GM18907 (cell line): ENCODE measurements around the gene CHIC2.
"Not testable (repeated sequence)": the region's sequence is repeated elsewhere in the genome, so short reads cannot be mapped to it uniquely, and the experiment has no call there.

ENCODE experiments used
- ATAC-seq: cut with Tn5 transposase; IDR thresholded peaks from one replicate; pipeline ENCODE4 v1.9.1; 2021; ENCODE audit warnings: mild to moderate bottlenecking, moderate library complexity; ENCODE audit not compliant: unreplicated experiment

The CHIC2 gene

DNA sequence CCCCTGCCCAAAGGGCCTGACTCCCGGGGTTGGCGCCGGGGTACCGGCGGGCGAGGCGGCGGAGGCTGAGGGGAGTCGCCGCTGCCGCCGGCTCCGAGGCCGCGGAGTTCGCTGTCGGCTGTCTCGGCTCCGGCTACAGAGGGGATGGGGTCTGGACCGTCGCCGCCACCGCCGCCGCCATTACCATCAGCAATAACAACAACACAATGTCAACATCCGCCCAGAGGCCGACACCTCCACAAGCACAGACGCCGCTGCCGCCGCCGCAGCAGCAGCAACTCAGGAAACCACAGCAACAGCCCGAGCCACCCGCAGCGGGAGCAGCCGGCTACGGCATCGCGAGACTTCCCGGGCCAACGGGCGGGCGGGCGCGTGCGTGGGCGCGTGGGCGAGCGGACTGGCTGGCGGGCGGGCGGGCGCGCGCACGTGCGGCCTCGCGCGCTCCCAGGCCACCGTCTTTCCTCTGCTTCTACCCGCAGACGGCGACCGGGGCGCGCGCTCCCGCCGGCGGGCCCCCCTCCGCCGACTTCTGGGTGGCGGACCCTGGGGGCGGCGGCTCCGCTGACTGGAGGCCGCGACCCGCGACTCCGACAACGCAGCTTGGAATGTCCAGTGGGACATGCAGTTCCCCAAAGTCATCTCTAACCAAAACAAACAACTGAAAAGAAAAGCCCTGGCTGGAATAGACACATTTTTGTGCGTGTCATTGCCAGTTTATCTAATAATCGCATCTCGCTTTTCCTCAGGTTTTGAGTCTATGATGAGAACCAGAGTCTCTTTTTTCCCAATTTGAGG, at the start of gene CHIC2:
CHIC2 (minus strand) TSS at position 289 of the 795 bp plus-strand sequence. CDS start 305 bp downstream, outside the sequence.
- peak; percentile 96 for ATAC-seq

DNA sequence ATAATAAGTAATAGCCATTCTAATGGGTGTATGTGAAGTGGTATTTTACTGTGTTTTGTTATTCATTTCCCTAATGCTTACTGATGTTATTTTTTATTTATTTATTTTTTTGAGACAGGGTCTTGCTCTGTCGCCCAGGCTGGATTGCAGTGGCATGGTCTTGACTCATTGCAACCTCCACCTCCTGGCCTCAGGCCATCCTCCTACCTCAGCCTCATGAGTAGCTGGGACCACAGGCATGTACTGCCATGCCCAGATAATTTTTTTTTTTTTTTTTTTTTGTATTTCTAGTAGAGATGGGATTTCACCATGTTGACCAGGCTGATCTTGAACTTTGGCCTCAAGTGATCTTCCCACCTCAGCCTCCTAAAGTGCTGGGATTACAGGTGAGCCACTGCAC, 48.8 kb upstream of the CHIC2 start:
- ATAC-seq = not testable (repeated sequence)

- ATAC-seq = no peak
These were observed 45.6 kb upstream of the CHIC2 start for GRCh38 chr4:54110019-54110416.

DNA sequence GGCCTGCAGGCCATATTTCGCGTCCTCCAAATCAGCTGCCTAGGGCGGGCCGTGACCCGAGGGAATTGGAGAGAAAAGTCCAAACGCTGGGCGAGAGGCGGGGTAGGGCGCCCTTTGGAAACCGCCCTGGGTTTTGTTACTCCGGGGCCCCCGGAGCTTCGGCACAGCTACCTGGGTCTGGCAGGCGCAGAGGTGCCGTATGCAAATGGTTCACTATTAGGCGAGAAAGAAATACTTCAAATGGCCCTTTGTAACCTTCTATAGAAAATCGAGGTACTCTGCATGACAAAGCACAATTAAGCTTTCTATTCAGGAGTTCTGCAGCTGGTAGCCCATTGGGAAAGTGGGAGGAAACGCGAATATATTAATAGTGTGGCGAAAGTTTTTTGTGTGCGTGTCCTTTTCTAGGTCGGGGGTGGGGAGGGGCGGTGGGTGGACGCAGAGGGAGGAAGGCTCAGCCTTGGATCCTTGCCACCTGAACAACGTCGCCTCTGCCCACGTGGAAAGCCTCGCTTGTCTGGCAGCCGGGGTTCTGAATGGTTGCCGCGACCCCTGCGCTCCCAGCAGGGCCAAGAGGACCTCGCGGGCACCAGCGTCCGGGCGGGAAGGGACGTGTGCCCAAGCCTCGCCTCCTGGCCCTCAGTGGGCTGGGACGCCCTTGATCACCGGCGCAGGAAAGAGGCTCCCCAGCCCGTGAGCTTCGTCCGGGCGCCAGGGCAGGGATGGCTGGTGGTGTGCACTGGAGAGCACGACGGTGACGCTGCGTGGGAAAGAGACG, 45.0 kb upstream of the CHIC2 start:
- ATAC-seq = no peak

DNA sequence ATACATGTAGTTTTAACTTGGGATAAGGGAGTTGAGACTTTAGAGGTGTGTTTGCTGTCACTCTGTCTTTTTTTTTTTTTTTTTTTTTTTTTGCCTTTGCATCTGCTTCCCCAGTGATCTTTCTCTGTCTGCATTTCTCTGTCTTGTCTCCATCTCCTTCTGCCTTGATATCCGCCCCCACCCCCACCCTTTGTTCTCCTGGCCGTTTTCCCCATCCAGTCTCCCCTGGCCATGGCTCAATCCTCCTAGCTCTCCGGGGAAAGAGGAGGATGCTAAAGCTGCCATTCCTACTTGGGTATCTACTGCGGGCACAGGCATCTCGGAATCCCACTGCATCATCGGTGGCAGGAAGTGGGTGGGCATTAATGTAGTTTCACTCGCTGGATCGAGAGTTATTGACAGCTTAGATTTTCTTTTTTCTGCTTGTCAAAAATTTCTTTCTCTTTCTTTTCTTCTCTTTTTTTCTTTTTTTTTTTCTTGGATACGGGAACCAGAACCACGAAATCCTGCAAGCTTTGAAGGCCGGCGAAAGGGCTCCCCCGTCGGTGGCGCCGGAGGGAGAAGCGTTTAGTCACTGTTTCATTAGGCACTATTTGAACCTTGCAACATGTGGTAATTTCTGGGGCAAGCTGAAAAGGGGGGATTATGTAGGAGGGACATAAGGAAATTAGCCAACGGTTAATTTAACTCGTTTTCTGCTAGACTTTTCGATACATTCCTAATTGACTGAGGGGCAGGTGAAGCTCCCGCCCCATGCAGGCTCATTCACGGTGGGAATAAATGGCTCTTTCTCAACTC, 43.7 kb upstream of the CHIC2 start:
- ATAC-seq = no peak

DNA sequence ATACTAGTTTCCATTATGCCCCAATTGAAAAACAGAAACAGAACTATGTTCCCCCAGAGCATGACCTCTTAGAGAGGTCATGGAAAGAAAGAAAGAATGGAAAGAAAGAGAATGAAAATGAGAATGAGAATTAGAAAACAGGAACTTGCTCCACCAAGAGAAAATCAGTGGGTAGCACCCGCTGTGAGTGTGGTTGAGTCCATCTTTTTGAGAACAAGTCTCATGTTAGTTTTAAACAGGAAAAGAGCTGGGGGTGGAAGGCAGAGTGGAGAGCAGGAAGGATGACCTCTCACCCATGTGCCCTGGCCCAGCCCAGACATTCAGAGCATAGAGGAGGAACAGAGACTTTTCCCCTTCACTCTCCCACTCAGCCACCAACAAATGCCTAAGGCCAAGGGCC, 40.5 kb upstream of the CHIC2 start:
- ATAC-seq = peak; percentile 30

DNA sequence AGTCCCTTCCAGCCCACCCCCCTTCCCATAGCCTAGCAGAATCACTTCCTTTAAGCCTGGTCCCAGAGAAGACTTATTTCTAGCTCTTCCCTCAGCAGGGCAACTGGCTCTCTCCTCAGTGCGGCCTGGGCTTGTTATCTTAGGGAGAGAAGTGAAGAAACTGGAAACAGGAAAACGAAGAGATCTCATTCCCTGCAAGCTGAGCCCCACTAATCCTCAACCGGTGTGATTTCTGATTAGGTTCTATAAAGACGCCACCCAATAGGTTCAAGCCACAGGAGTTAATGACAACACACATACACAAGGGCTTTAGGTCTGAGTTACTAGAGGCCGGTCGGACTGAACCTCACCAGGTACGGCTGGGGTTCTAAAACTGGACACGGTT, 38.8 kb upstream of the CHIC2 start:
- no peak for ATAC-seq

- ATAC-seq = no peak
These were observed 38.2 kb upstream of the CHIC2 start for GRCh38 chr4:54102531-54103106.

- no peak for ATAC-seq
These were observed 37.0 kb upstream of the CHIC2 start for GRCh38 chr4:54101190-54102041.

DNA sequence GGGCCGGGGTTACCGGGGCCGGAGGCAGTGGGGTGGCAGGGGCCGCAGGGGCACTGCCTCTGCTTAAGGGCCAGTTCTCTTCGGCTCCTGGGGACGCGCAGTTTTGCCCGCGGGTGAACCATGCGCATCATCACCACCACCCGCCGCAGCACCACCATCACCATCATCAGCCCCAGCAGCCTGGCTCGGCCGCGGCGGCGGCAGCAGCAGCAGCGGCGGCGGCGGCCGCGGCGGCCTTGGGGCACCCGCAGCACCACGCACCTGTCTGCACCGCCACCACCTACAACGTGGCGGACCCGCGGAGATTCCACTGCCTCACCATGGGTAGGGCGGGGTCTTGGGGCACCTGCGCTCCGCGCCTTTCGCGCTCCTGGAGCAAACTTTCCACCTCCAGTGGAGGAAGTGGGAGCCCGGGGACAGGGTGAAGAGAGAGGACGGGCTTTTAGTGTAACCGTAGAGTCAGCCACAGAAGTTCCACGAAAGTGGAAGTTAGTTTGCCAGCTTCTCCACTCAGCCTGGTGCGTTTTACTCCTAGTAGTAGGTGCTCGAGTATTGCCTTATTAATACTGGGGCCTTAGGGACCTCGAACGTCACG, 36.3 kb upstream of the CHIC2 start:
- no peak for ATAC-seq

GRCh38 chr4:54099748-54100574, 35.6 kb upstream of the CHIC2 start, which contains the start of gene GSX2:
GSX2 (plus strand) TSS chr4:54100163; CDS start chr4:54100345, 182 bp downstream.
- no peak for ATAC-seq

DNA sequence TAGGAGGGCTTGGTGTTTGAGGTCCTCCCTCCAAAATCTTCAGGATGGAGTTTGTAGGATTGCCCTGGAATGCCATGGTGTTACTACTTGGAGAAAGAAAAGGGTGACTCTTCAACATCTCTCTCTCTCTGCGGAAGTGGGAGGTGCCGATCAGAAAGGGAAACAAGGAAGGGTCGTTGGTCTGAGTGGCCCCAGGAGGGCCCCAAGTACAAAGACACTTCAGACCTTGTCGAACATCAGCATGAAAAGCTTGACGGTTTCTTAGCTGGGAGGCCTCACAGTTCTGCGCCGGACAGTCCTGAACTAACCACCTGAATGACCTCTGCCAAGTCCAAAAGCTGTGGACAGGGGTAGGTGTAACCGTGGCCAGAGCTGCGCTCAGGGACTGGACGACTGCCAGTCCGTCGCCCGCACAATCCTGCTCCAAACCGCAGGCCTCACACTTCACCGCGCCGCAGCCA, 34.9 kb upstream of the CHIC2 start:
- ATAC-seq = no peak

- ATAC-seq = no peak
These were observed 34.0 kb upstream of the CHIC2 start for GRCh38 chr4:54098375-54098774.

DNA sequence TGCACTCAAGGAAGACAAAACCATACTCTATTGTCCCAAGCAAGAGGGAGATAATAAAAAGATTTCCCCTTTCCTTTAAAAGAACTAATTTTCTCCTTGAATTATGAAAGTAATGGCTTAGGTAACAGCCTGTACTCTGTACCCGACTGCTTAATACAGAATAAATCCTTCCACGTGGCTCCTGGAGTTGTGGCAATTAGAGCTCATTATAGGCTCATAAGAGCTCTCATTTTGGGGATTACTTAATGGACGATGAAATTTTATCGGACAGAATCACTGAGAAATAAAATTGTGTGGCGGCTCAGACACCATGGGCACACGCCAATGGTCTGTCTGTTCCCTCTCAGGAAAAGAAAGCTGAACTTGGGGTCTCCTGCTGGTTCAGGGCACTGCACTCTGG, 32.7 kb upstream of the CHIC2 start:
- ATAC-seq = no peak

- ATAC-seq = no peak
These were observed 32.0 kb upstream of the CHIC2 start for GRCh38 chr4:54096295-54096962.

GRCh38 chr4:54095110-54095825, 30.9 kb upstream of the CHIC2 start:
- no peak for ATAC-seq

DNA sequence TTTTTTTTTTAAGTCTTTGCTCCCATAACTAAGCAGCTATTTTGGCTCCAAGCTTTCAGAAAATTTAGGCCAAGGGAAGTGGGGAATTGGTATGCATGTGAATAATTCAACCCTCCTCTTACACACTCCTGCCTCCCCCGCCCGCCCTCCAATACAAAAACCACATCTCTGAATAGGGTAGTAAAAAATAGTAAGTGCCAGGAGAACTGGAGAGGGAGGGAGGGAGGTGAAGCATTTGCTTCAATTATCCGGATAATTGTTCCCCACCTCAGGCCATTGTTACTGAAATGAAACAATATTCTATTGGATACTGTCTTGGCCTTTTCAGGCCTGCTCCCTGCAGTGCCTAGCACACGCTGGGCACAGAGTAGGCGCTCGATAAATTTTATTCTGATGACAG, 30.0 kb upstream of the CHIC2 start:
- ATAC-seq = no peak
